Uterine smooth muscle cell (primary cell): ENCODE results near the gene STAB1. TPM values are rescaled to one million over a fixed set of nuclear protein-coding genes. Genes with fewer than 3 reads are reported as not detected.

Source experiments
- total RNA-seq: library from RNA; depleted of rRNA; stranded (reverse); fragments of >200 nt; gene quantifications from 2 replicates; pipeline ENCODE4 v1.2.3, GENCODE V29; 2014

STAB1 gene
- total RNA-seq: 0.44 and 0.62 TPM in 2 replicates

GRCh38 chr3:52494886-52495495, at the start of gene STAB1:
STAB1 (plus strand) TSS chr3:52495338; CDS start chr3:52495414, 76 bp downstream.

GRCh38 chr3:52453496-52454249, 41.5 kb upstream of the STAB1 start, which contains the start of gene TNNC1:
TNNC1 (minus strand) TSS chr3:52454041; CDS start chr3:52454015, 26 bp downstream.

GRCh38 chr3:52455283-52456168, 39.6 kb upstream of the STAB1 start, which contains the start of gene NISCH:
NISCH (plus strand) TSS chr3:52455604; CDS start chr3:52455642, 38 bp downstream.

GRCh38 chr3:52533623-52534280, 38.6 kb downstream of the STAB1 start, which contains the start of gene NT5DC2:
NT5DC2 (minus strand) TSS chr3:52533857; CDS start chr3:52533737, 120 bp downstream.

GRCh38 chr3:52536369-52537164, 41.4 kb downstream of the STAB1 start, which contains the start of gene UQCC5:
UQCC5 (plus strand) TSS chr3:52536605; CDS start chr3:52536756, 151 bp downstream.

Other genes with a start within 250 kb of the STAB1 start
- gene PPM1M, start 249.6 kb upstream of the STAB1 start, total RNA-seq: 16.6 and 33.1 TPM in 2 replicates
- gene WDR82, start 216.7 kb upstream of the STAB1 start, total RNA-seq: 70.7 and 81.5 TPM in 2 replicates
- gene GLYCTK, start 207.5 kb upstream of the STAB1 start, total RNA-seq: 9.5 and 19.8 TPM in 2 replicates
- gene DNAH1, start 179.0 kb upstream of the STAB1 start, total RNA-seq: 2.1 and 4.1 TPM in 2 replicates
- gene BAP1, start 85.3 kb upstream of the STAB1 start, total RNA-seq: 49.4 and 56.6 TPM in 2 replicates
- gene PHF7, start 84.7 kb upstream of the STAB1 start, total RNA-seq: 2.7 and 5.8 TPM in 2 replicates
- gene SEMA3G, start 50.2 kb upstream of the STAB1 start, total RNA-seq: under 0.01 TPM in 2 replicates
- gene TNNC1, start 41.3 kb upstream of the STAB1 start, total RNA-seq: 0.33 TPM in 1 of 2 replicates, not detected in the other
- 67.1 and 97.0 TPM in 2 replicates for gene NISCH, start 39.7 kb upstream of the STAB1 start, total RNA-seq
- 44.7 and 52.5 TPM in 2 replicates for gene NT5DC2, start 38.5 kb downstream of the STAB1 start, total RNA-seq
- gene UQCC5, start 41.3 kb downstream of the STAB1 start, total RNA-seq: 1.8 and 12.6 TPM in 2 replicates
- gene PBRM1, start 190.6 kb downstream of the STAB1 start, total RNA-seq: 93.8 and 96.0 TPM in 2 replicates
- gene GNL3, start 190.7 kb downstream of the STAB1 start, total RNA-seq: 155 and 182 TPM in 2 replicates
- gene GLT8D1, start 210.5 kb downstream of the STAB1 start, total RNA-seq: 99.9 and 129 TPM in 2 replicates
- 53.6 and 59.9 TPM in 2 replicates for gene SPCS1, start 210.8 kb downstream of the STAB1 start, total RNA-seq